ENCODE measurements around the gene WBP1. TPM values are rescaled to one million over a fixed set of nuclear protein-coding genes. Genes with fewer than 3 reads are reported as not detected.

Gene WBP1
- total RNA-seq, 4 donors from 2014 or later = 46.2 to 81.3 (median 59.9) TPM

- Histone ChIP-seq H3K4me3 (no peak overlapping the region), H3K36me3 (peaks cover 0 to 70% (median 0%) of the 10 kb centered on the region in 3 donors)
- DNase-seq = peak in 1 of 3 donors; percentile 65
Measured at GRCh38 chr2:74488643-74489481, 30.6 kb downstream of the WBP1 start.

GRCh38 chr2:74489906-74490305 is 31.7 kb downstream of the WBP1 start:
- H3K27ac ChIP-seq = no peak overlapping the region
- no peak for DNase-seq
- peaks cover 0 to 8% (median 1%) of the 10 kb centered on the region in 4 donors for H3K4me1 ChIP-seq
- no peaks in the 10 kb centered on the region for H3K9me3 ChIP-seq
- TF ChIP-seq, protein P1, sequence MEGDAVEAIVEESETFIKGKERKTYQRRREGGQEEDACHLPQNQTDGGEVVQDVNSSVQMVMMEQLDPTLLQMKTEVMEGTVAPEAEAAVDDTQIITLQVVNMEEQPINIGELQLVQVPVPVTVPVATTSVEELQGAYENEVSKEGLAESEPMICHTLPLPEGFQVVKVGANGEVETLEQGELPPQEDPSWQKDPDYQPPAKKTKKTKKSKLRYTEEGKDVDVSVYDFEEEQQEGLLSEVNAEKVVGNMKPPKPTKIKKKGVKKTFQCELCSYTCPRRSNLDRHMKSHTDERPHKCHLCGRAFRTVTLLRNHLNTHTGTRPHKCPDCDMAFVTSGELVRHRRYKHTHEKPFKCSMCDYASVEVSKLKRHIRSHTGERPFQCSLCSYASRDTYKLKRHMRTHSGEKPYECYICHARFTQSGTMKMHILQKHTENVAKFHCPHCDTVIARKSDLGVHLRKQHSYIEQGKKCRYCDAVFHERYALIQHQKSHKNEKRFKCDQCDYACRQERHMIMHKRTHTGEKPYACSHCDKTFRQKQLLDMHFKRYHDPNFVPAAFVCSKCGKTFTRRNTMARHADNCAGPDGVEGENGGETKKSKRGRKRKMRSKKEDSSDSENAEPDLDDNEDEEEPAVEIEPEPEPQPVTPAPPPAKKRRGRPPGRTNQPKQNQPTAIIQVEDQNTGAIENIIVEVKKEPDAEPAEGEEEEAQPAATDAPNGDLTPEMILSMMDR (IDR thresholded peaks at IDR 0.05) = no peak
- TF ChIP-seq POLR2A (IDR thresholded peaks at IDR 0.05) = no peak
- H3K4me3 ChIP-seq = no peak overlapping the region
- no peaks in the 10 kb centered on the region for H3K27me3 ChIP-seq
- peaks cover 0 to 77% (median 0%) of the 10 kb centered on the region in 3 donors for H3K36me3 ChIP-seq

More at GRCh38 chr2:74488643-74489481, 30.6 kb downstream of the WBP1 start:
- Histone ChIP-seq H3K27me3 (no peaks in the 10 kb centered on the region), H3K4me1 (peaks cover 0 to 14% (median 1%) of the 10 kb centered on the region in 4 donors), H3K27ac (peak overlapping the region in 2 of 4 donors; percentile 27 to 73), H3K9me3 (no peaks in the 10 kb centered on the region)
- TF ChIP-seq, protein P1 (IDR thresholded peaks at IDR 0.05) = peak in 2 of 6 experiments; percentile 15 to 18
- no peak for TF ChIP-seq POLR2A (IDR thresholded peaks at IDR 0.05)

GRCh38 chr2:74491648-74492544 is 33.7 kb downstream of the WBP1 start:
- no peak overlapping the region for H3K27ac ChIP-seq
- no peak overlapping the region for H3K4me3 ChIP-seq
- H3K27me3 ChIP-seq = no peaks in the 10 kb centered on the region
- TF ChIP-seq POLR2A (IDR thresholded peaks at IDR 0.05) = no peak
- TF ChIP-seq, protein P1 (IDR thresholded peaks at IDR 0.05) = no peak
- no peak for DNase-seq
- H3K4me1 ChIP-seq = peaks cover 0 to 8% (median 1%) of the 10 kb centered on the region in 4 donors
- H3K9me3 ChIP-seq = no peaks in the 10 kb centered on the region
- peaks cover 0 to 60% (median 0%) of the 10 kb centered on the region in 3 donors for H3K36me3 ChIP-seq

GRCh38 chr2:74493546-74493945 is 35.3 kb downstream of the WBP1 start:
- Histone ChIP-seq H3K36me3 (peaks cover 0 to 52% (median 0%) of the 10 kb centered on the region in 3 donors), H3K27me3 (no peaks in the 10 kb centered on the region), H3K4me1 (peaks cover 2 to 20% (median 7%) of the 10 kb centered on the region in 4 donors), H3K9me3 (no peaks in the 10 kb centered on the region), H3K4me3 (no peak overlapping the region), H3K27ac (no peak overlapping the region)
- TF ChIP-seq, protein P1 (IDR thresholded peaks at IDR 0.05) = no peak
- TF ChIP-seq POLR2A (IDR thresholded peaks at IDR 0.05) = no peak
- peak in 1 of 3 donors; percentile 7 for DNase-seq

- Histone ChIP-seq H3K4me3 (no peak overlapping the region), H3K4me1 (peaks cover 3 to 29% (median 19%) of the 10 kb centered on the region in 4 donors), H3K36me3 (peaks cover 0 to 41% (median 0%) of the 10 kb centered on the region in 3 donors), H3K9me3 (no peaks in the 10 kb centered on the region), H3K27me3 (no peaks in the 10 kb centered on the region), H3K27ac (no peak overlapping the region)
- TF ChIP-seq POLR2A (IDR thresholded peaks at IDR 0.05) = no peak
- TF ChIP-seq, protein P1 (IDR thresholded peaks at IDR 0.05) = no peak
- DNase-seq = peak in 1 of 3 donors; percentile 5
Measured at GRCh38 chr2:74495440-74495839, 37.2 kb downstream of the WBP1 start.

All from Peyer's patch (tissue), 4 donors.